ENCODE measurements around the gene YARS1.

YARS1 gene

DNA sequence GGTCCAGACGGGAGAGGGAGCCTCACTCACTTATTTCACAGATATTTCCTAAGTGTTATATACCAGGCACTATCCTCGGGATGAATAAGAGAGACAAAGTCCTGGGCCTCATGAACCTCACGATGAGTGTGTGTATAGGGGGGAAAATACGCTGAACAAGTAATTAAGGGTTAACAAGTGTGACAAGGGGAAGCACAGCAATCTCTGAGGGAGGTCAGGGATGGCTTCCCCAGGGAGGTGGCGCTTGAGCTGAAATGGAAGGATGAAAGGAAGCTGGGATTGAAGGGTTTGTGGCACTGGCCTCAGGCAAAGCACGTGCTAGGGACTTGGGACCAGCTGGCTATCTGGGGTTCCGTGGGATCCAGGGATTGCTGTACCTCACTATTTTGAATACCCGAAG lies 68.2 kb downstream of the YARS1 start:
- H3K4me3 ChIP-seq (ENCODE audit: low read depth, low read length): no peak overlapping the region

DNA sequence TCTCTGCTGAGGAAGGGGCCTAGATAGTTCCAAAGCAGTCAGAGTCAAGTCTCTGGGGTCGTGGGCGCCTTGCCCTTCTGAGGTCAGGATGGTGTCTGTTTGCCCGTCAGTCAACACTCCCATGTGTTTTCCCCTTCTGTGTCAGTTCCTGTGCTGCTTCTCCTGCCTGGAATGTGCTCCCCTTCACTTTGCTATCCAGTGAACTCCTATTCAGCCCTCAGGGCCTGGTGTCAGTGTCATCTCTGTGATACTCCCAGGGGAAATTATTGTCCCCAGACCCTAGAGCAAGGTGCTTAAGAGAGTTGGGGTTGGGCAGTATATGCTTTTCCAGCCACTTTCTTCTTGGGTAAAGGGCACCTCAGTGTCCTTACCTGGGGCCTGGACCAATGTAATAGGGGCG lies 68.8 kb downstream of the YARS1 start:
- H3K4me3 ChIP-seq (ENCODE audit: low read depth, low read length): no peak overlapping the region

GRCh38 chr1:32746130-32746529 lies 71.0 kb downstream of the YARS1 start:
- no peak overlapping the region for H3K4me3 ChIP-seq (ENCODE audit: low read depth, low read length)

- H3K4me3 ChIP-seq (ENCODE audit: low read depth, low read length): no peak overlapping the region
Measured at GRCh38 chr1:32744071-32744425, 73.1 kb downstream of the YARS1 start.

- no peak overlapping the region for H3K4me3 ChIP-seq (ENCODE audit: low read depth, low read length)
Measured at GRCh38 chr1:32743380-32744070, 73.6 kb downstream of the YARS1 start.

- no peak overlapping the region for H3K4me3 ChIP-seq (ENCODE audit: low read depth, low read length)
Measured at GRCh38 chr1:32742956-32743355, 74.2 kb downstream of the YARS1 start.

DNA sequence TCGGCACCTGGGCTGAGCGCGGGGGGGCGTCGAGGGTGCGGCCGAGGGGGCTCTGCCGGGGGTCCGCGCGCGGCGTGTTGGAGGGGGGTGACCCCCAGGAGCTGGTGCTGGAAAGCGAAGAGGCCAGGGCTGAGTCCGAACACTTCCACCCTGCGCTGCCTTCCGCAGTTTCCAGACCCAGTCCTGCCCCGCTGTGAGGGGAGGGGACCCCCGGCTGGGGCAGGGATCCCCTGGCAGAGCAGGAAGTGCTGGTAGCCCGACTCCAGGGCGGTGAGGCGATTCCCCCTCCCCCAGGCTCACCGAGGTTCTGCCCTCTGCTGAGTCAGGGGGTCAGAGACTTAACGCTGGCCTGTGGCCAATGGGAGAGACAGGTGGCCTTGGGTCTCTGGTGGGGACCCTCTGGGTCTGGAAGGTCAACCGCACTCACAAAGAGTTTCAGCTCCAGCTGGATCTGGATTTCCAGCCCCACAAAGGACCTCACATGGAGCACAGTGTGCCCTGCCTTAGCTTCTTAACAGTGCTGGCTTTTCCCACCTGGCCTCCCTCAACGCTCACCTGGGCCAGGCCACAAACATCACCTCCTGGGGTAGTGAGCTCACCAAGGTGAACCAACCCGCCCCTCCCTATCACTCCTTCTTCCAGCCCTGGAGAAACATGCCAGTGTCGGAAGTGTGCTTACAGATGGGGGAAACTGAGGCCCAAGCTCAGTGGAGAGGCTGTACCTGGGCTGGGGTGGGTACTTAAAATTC lies 74.8 kb downstream of the YARS1 start:
- peak overlapping the region; percentile 56 for H3K4me3 ChIP-seq (ENCODE audit: low read depth, low read length)

GRCh38 chr1:32741413-32742198 lies 75.6 kb downstream of the YARS1 start:
- H3K4me3 ChIP-seq (ENCODE audit: low read depth, low read length): peak overlapping the region; percentile 56

DNA sequence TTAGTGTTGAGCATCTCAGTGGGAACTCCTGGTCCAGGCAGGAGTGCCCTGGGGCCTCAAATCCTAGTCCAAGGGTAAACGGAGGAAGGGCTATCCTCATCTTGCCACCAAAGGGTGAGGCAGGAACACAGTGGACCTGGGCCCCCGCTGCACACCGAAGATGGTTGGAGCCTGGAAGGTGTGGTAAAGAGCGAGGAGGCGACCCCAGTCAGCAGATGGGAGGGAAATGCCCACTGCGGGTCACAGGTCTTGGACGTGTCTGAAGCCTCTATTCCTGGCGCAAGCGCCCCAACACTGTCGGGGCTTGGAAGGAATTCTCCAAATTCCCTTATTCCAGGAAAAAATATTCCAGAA lies 76.1 kb downstream of the YARS1 start:
- H3K4me3 ChIP-seq (ENCODE audit: low read depth, low read length): peak overlapping the region; percentile 42

- no peak overlapping the region for H3K4me3 ChIP-seq (ENCODE audit: low read depth, low read length)
Measured at GRCh38 chr1:32736812-32737791, 80.1 kb downstream of the YARS1 start.

- no peak overlapping the region for H3K4me3 ChIP-seq (ENCODE audit: low read depth, low read length)
Measured at GRCh38 chr1:32733582-32734321, 83.4 kb downstream of the YARS1 start.

DNA sequence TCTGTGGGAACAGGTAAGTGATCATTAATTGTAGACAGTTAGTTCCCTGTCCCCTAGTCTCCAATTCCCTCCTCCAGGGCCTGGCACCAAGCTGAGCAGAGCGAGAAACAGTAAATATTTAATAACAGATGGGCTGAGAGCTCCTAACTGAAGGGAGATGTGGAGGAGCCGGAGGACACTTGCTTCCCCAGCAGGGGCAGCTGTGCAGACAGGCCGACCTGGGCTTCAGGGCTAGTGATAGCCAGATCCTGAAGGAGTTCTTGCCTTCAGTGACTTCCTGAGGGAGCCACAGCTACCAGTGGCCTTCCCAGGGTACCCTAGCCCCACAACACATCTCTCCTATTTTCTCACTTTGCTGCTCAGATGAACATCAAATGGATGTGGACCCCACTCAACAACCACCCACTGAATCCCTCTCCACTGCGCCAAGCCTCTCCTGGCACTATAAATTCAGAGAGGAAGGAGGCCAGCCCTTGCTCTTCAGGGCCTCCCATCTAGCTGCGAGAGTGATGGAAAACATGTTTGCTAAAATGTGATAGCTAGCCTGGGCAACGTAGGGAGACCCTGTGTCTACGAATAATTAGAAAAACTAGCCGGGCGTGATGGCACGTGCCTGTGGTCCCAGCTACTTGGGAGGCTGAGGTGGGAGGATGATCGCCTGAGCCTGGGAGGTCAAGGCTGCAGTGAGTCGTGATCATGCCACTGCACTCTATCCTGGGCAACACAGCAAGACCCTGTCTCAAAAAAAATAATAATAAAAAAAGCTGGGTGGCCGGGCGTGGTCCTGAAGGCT lies 87.7 kb downstream of the YARS1 start:
- no peak overlapping the region for H3K4me3 ChIP-seq (ENCODE audit: low read depth, low read length)

- H3K4me3 ChIP-seq (ENCODE audit: low read depth, low read length): no peak overlapping the region
Measured at GRCh38 chr1:32728413-32729077, 88.6 kb downstream of the YARS1 start.

- no peak overlapping the region for H3K4me3 ChIP-seq (ENCODE audit: low read depth, low read length)
Measured at GRCh38 chr1:32727876-32728275, 89.3 kb downstream of the YARS1 start.

GRCh38 chr1:32725615-32725982 lies 91.6 kb downstream of the YARS1 start:
- H3K4me3 ChIP-seq (ENCODE audit: low read depth, low read length): no peak overlapping the region
